ENCODE measurements around the gene MST1R. TPM values are rescaled to one million over a fixed set of nuclear protein-coding genes. Genes with fewer than 3 reads are reported as not detected.

Gene MST1R
- total and polyA plus RNA-seq, 2 donors (not counting 3 experiments of a cell fraction or from before 2014, with no cell fraction given), result 0.93 to 2.4 TPM

DNA sequence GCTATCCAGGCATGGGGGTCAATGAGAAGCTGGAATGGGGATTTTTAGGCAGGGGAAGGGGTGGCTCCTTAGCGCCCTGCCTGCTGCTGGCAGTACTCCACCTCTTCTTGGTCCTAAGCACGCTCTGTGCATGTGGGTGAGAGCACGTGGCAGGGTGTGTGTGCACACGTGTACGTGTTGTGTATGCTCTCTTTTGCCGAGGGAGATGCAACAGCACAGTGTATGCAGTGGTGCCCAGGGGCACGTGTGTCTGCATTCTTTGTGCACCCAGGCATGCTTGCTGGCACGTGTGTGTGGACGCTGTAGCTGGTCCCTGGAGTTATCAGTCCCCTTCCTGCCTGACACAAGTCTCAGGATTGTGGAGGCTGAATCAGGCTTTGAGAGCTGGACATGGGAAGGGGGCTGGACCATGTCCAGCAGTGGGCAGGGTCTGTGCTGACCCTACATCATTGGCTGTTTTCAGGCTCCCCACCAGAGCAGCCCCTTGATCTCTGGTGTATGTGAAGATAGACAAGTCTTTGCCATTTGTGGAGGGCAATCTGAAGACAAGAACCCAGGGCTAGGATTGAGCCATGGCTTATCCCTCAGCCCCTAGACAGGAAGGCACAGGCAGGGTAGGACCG lies 32.0 kb downstream of the MST1R start:
- no peak overlapping the region for H2AFZ ChIP-seq (ENCODE audit: low read depth, low read length)
- TF ChIP-seq FOS (IDR thresholded peaks at IDR 0.05; ENCODE audit: borderline replicate concordance, insufficient read depth, low read length) (no peak), MAX (IDR thresholded peaks at IDR 0.05; ENCODE audit: insufficient read depth, insufficient read length) (no peak), EZH2 (IDR thresholded peaks at IDR 0.05; ENCODE audit: borderline replicate concordance, low read depth, low read length, severe bottlenecking) (no peak), POLR2AphosphoS5 (IDR thresholded peaks at IDR 0.05; ENCODE audit: insufficient read depth, low read depth, low read length) (no peak), GATA2 (IDR thresholded peaks at IDR 0.05; ENCODE audit: insufficient read depth, insufficient read length, low read depth, low read length) (no peak), POLR2A (IDR thresholded peaks at IDR 0.05; ENCODE audit: low read depth, low read length) (no peak), JUN (IDR thresholded peaks at IDR 0.05; ENCODE audit: borderline replicate concordance, insufficient read depth, insufficient read length, low read depth) (no peak), MYC (IDR thresholded peaks at IDR 0.05; ENCODE audit: low read depth, low read length) (no peak)
- TF ChIP-seq, protein P1, sequence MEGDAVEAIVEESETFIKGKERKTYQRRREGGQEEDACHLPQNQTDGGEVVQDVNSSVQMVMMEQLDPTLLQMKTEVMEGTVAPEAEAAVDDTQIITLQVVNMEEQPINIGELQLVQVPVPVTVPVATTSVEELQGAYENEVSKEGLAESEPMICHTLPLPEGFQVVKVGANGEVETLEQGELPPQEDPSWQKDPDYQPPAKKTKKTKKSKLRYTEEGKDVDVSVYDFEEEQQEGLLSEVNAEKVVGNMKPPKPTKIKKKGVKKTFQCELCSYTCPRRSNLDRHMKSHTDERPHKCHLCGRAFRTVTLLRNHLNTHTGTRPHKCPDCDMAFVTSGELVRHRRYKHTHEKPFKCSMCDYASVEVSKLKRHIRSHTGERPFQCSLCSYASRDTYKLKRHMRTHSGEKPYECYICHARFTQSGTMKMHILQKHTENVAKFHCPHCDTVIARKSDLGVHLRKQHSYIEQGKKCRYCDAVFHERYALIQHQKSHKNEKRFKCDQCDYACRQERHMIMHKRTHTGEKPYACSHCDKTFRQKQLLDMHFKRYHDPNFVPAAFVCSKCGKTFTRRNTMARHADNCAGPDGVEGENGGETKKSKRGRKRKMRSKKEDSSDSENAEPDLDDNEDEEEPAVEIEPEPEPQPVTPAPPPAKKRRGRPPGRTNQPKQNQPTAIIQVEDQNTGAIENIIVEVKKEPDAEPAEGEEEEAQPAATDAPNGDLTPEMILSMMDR (IDR thresholded peaks at IDR 0.05; ENCODE audit: extremely low read depth in 1 of 2, insufficient read depth in 1 of 2, low read depth in 1 of 2, low read length in 2 of 2), result no peak
- H3K4me1 ChIP-seq (ENCODE audit: control insufficient read depth, extremely low read depth, insufficient read depth, low read length), result no peaks in the 10 kb centered on the region
- H3K36me3 ChIP-seq (ENCODE audit: control insufficient read depth in 2 of 2, extremely low read depth in 1 of 2, insufficient read depth in 2 of 2, low read length in 2 of 2), result no peaks in the 10 kb centered on the region
- BruUV-seq (replicated peaks), result no TSS peak
- no peaks in the 10 kb centered on the region for H3K79me2 ChIP-seq (ENCODE audit: control insufficient read depth, insufficient read depth, low read length)
- dilution Hi-C loops (cut with MboI; ENCODE audit: extremely low pct_ligation_motif_present, low sequenced_read_pairs), result no loop called here
- H3K9ac ChIP-seq (replicated peaks; ENCODE audit: extremely low read depth, insufficient read depth, low read length), result no peak overlapping the region
- no peak for FAIRE-seq
- peaks cover 22 to 30% of the 10 kb centered on the region in 2 experiments for H3K27me3 ChIP-seq (ENCODE audit: control insufficient read depth in 2 of 2, insufficient read depth in 2 of 2, low read length in 2 of 2)
- ChIA-PET CTCF (interaction anchor here (1.3 kb wide), 1 partner anchor 30 kb away, joined by 4 read pairs; no protein-coding TSS in a partner anchor), POLR2A (no interaction called here)
- no peak overlapping the region for H3K4me2 ChIP-seq (ENCODE audit: insufficient read depth, low read length)
- H3K27ac ChIP-seq (ENCODE audit: insufficient read depth, low read depth, low read length), result no peak overlapping the region
- no peaks in the 10 kb centered on the region for H3K9me1 ChIP-seq (replicated peaks; ENCODE audit: control insufficient read depth, extremely low read depth, insufficient read depth, low read length)
- no peaks in the 10 kb centered on the region for H3K9me3 ChIP-seq (replicated peaks; ENCODE audit: control insufficient read depth, insufficient read depth, low read length)
- DNase-seq (ENCODE audit: low read depth, low spot score), result no peak
- no peaks in the 10 kb centered on the region for H4K20me1 ChIP-seq (replicated peaks; ENCODE audit: control insufficient read depth, extremely low read depth, insufficient read depth, low read length)
- intact Hi-C loops (cut with micrococcal nuclease), result no loop called here
- no peak overlapping the region for H3K4me3 ChIP-seq (replicated peaks in 1 of 3; ENCODE audit: insufficient read depth in 1 of 3, low read depth in 1 of 3, low read length in 3 of 3)
